ENCODE results near the gene SEMA3D. TPM values are rescaled to one million over a fixed set of nuclear protein-coding genes. Genes with fewer than 3 reads are reported as not detected.

Gene SEMA3D
- total RNA-seq = 10 to 100 TPM in 1 of 4 donors, 1 to 10 TPM in 3; 5.2 to 15.7 (median 6.2) TPM

- no peak for DNase-seq (ENCODE audit: low spot score)
- peak; percentile 92 for ATAC-seq (ENCODE audit: low FRiP score)
- peak in 2 of 3 donors; percentile 27 for TF ChIP-seq CTCF (IDR thresholded peaks at IDR 0.05)
These were observed at the start of gene SEMA3D for GRCh38 chr7:85186521-85187241. SEMA3D (minus strand) TSS chr7:85187056; CDS start chr7:85121891, 65,165 bp downstream.

DNA sequence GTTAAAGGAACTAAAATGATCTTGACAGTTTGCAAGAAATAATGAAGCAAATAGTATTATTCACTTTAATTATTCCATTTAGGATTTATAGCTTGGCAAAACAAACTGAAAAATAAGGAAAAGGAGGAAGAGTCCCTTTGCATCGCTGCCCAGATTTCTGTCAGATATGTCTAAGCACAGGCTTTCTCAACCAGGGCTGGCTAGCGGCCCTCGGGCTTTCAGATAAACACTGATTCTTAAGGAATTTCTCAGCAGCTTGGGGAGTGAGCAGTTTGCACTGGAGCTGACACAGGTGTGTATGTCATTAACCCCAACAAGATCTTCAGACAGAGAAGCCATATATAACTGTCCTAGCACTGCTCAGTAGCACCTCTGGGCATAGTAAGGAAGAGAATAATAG is 47.9 kb upstream of the SEMA3D start:
- no peak for ATAC-seq (ENCODE audit: low FRiP score)
- no peak for DNase-seq (ENCODE audit: low spot score)
- TF ChIP-seq CTCF (IDR thresholded peaks at IDR 0.05) = no peak

- no peak for TF ChIP-seq CTCF (IDR thresholded peaks at IDR 0.05)
- ATAC-seq (ENCODE audit: low FRiP score) = no peak
- no peak for DNase-seq (ENCODE audit: low spot score)
These were observed 45.2 kb upstream of the SEMA3D start for GRCh38 chr7:85232068-85232467.

GRCh38 chr7:85230623-85231022 is 43.8 kb upstream of the SEMA3D start:
- TF ChIP-seq CTCF (IDR thresholded peaks at IDR 0.05) = no peak
- no peak for DNase-seq (ENCODE audit: low spot score)
- ATAC-seq (ENCODE audit: low FRiP score) = no peak

GRCh38 chr7:85229544-85229943 is 42.7 kb upstream of the SEMA3D start:
- ATAC-seq (ENCODE audit: low FRiP score) = no peak
- no peak for DNase-seq (ENCODE audit: low spot score)
- TF ChIP-seq CTCF (IDR thresholded peaks at IDR 0.05) = no peak

- DNase-seq (ENCODE audit: low spot score) (no peak), ATAC-seq (ENCODE audit: low FRiP score) (no peak)
- TF ChIP-seq CTCF (IDR thresholded peaks at IDR 0.05) = no peak
These were observed 39.7 kb upstream of the SEMA3D start for GRCh38 chr7:85226361-85227085.

All from omental fat pad (tissue), 4 donors.